ENCODE data around the gene LEMD1. TPM values are rescaled to one million over a fixed set of nuclear protein-coding genes. Genes with fewer than 3 reads are reported as not detected.

LEMD1 gene
- total and polyA plus RNA-seq, 2 experiments from 2014 or later: not detected

- 35 to 41% methylated on average over 2 of the region's 2 CpGs for whole genome bisulfite sequencing, 2 experiments (ENCODE audit: low coverage in 1 of 2, low lambda C conversion rate in 2 of 2, missing lambda C conversion rate in 2 of 2)
- Histone ChIP-seq H3F3A (ENCODE audit: insufficient read depth) (no peaks in the 10 kb centered on the region), H3K4me1 (ENCODE audit: insufficient read depth) (no peaks in the 10 kb centered on the region), H2AFZ (no peak overlapping the region), H3K27me3 (replicated peaks; ENCODE audit: insufficient read depth) (peaks cover 85% of the 10 kb centered on the region), H3K4me2 (ENCODE audit: unreplicated experiment) (no peak overlapping the region), H3K36me3 (ENCODE audit: low read depth) (no peaks in the 10 kb centered on the region), H3K9me3 (ENCODE audit: low read depth) (no peaks in the 10 kb centered on the region), H3K27ac (no peak overlapping the region), H3K9ac (no peak overlapping the region), H3K79me2 (ENCODE audit: insufficient read depth) (no peaks in the 10 kb centered on the region), H3K9me2 (ENCODE audit: insufficient read depth) (no peaks in the 10 kb centered on the region), H3K4me3 (no peak overlapping the region), H4K20me1 (ENCODE audit: insufficient read depth) (no peaks in the 10 kb centered on the region)
- in situ Hi-C loops (cut with MboI): no loop called here
- DNase-seq: no peak
- TF ChIP-seq EZH2 (IDR thresholded peaks at IDR 0.05; ENCODE audit: insufficient read depth, poor library complexity, severe bottlenecking): no peak
- no peak for TF ChIP-seq EZH2phosphoT487 (IDR thresholded peaks at IDR 0.05; ENCODE audit: insufficient read depth, low read depth)
Measured at GRCh38 chr1:205420938-205421337, 918 bp downstream of the LEMD1 start.

- no peaks in the 10 kb centered on the region for H3F3A ChIP-seq (ENCODE audit: insufficient read depth)
- no peak for DNase-seq
- H3K79me2 ChIP-seq (ENCODE audit: insufficient read depth): no peaks in the 10 kb centered on the region
- H3K27ac ChIP-seq: no peak overlapping the region
- H3K4me3 ChIP-seq: no peak overlapping the region
- in situ Hi-C loops (cut with MboI): no loop called here
- H3K4me2 ChIP-seq (ENCODE audit: unreplicated experiment): no peak overlapping the region
- no peaks in the 10 kb centered on the region for H3K9me3 ChIP-seq (ENCODE audit: low read depth)
- H3K9me2 ChIP-seq (ENCODE audit: insufficient read depth): no peaks in the 10 kb centered on the region
- 50 to 61% methylated on average over 10 of the region's 10 CpGs for WGBS, 2 experiments (ENCODE audit: low coverage in 1 of 2, low lambda C conversion rate in 2 of 2, missing lambda C conversion rate in 2 of 2)
- no peaks in the 10 kb centered on the region for H4K20me1 ChIP-seq (ENCODE audit: insufficient read depth)
- no peak overlapping the region for H2AFZ ChIP-seq
- no peak overlapping the region for H3K9ac ChIP-seq
- no peaks in the 10 kb centered on the region for H3K4me1 ChIP-seq (ENCODE audit: insufficient read depth)
- H3K27me3 ChIP-seq (replicated peaks; ENCODE audit: insufficient read depth): peaks cover 69% of the 10 kb centered on the region
- TF ChIP-seq EZH2phosphoT487 (IDR thresholded peaks at IDR 0.05; ENCODE audit: insufficient read depth, low read depth): no peak
- TF ChIP-seq EZH2 (IDR thresholded peaks at IDR 0.05; ENCODE audit: insufficient read depth, poor library complexity, severe bottlenecking): no peak
- H3K36me3 ChIP-seq (ENCODE audit: low read depth): no peaks in the 10 kb centered on the region
Measured at GRCh38 chr1:205417870-205418635, 3.8 kb downstream of the LEMD1 start.

GRCh38 chr1:205416322-205416721 lies 5.5 kb downstream of the LEMD1 start:
- H4K20me1 ChIP-seq (ENCODE audit: insufficient read depth): no peaks in the 10 kb centered on the region
- no peak overlapping the region for H3K27ac ChIP-seq
- WGBS, 2 experiments (ENCODE audit: low coverage in 1 of 2, low lambda C conversion rate in 2 of 2, missing lambda C conversion rate in 2 of 2): 63 to 73% methylated on average over 2 of the region's 2 CpGs
- H3K9me3 ChIP-seq (ENCODE audit: low read depth): no peaks in the 10 kb centered on the region
- H3K4me2 ChIP-seq (ENCODE audit: unreplicated experiment): no peak overlapping the region
- no peak for DNase-seq
- H3F3A ChIP-seq (ENCODE audit: insufficient read depth): no peaks in the 10 kb centered on the region
- no peaks in the 10 kb centered on the region for H3K9me2 ChIP-seq (ENCODE audit: insufficient read depth)
- H3K4me3 ChIP-seq: no peak overlapping the region
- peaks cover 66% of the 10 kb centered on the region for H3K27me3 ChIP-seq (replicated peaks; ENCODE audit: insufficient read depth)
- H3K79me2 ChIP-seq (ENCODE audit: insufficient read depth): no peaks in the 10 kb centered on the region
- TF ChIP-seq EZH2 (IDR thresholded peaks at IDR 0.05; ENCODE audit: insufficient read depth, poor library complexity, severe bottlenecking): no peak
- TF ChIP-seq EZH2phosphoT487 (IDR thresholded peaks at IDR 0.05; ENCODE audit: insufficient read depth, low read depth): no peak
- no peaks in the 10 kb centered on the region for H3K36me3 ChIP-seq (ENCODE audit: low read depth)
- H3K4me1 ChIP-seq (ENCODE audit: insufficient read depth): no peaks in the 10 kb centered on the region
- in situ Hi-C loops (cut with MboI): no loop called here
- H2AFZ ChIP-seq: no peak overlapping the region
- H3K9ac ChIP-seq: no peak overlapping the region

- Histone ChIP-seq H3F3A (ENCODE audit: insufficient read depth) (no peaks in the 10 kb centered on the region), H2AFZ (no peak overlapping the region), H3K4me2 (ENCODE audit: unreplicated experiment) (no peak overlapping the region), H3K27ac (no peak overlapping the region), H3K4me3 (no peak overlapping the region), H3K9me3 (ENCODE audit: low read depth) (no peaks in the 10 kb centered on the region), H3K79me2 (ENCODE audit: insufficient read depth) (no peaks in the 10 kb centered on the region), H3K9me2 (ENCODE audit: insufficient read depth) (no peaks in the 10 kb centered on the region), H3K4me1 (ENCODE audit: insufficient read depth) (no peaks in the 10 kb centered on the region), H3K36me3 (ENCODE audit: low read depth) (no peaks in the 10 kb centered on the region), H3K9ac (no peak overlapping the region), H4K20me1 (ENCODE audit: insufficient read depth) (no peaks in the 10 kb centered on the region), H3K27me3 (replicated peaks; ENCODE audit: insufficient read depth) (peaks cover 47% of the 10 kb centered on the region)
- in situ Hi-C loops (cut with MboI): no loop called here
- no peak for TF ChIP-seq EZH2 (IDR thresholded peaks at IDR 0.05; ENCODE audit: insufficient read depth, poor library complexity, severe bottlenecking)
- no peak for TF ChIP-seq EZH2phosphoT487 (IDR thresholded peaks at IDR 0.05; ENCODE audit: insufficient read depth, low read depth)
- WGBS, 2 experiments (ENCODE audit: low coverage in 1 of 2, low lambda C conversion rate in 2 of 2, missing lambda C conversion rate in 2 of 2): 51 to 54% methylated on average over 5 of the region's 5 CpGs
- no peak for DNase-seq
Measured at GRCh38 chr1:205410581-205411298, 11.1 kb downstream of the LEMD1 start.
